ENCODE data around the gene SPAG9. TPM values are rescaled to one million over a fixed set of nuclear protein-coding genes. Genes with fewer than 3 reads are reported as not detected.
A peak's percentile ranks its signal among the peaks of the same experiment; 100 is the strongest.

Gene SPAG9
- total RNA-seq, 1 donor from 2014 or later, result 55.4 TPM

DNA sequence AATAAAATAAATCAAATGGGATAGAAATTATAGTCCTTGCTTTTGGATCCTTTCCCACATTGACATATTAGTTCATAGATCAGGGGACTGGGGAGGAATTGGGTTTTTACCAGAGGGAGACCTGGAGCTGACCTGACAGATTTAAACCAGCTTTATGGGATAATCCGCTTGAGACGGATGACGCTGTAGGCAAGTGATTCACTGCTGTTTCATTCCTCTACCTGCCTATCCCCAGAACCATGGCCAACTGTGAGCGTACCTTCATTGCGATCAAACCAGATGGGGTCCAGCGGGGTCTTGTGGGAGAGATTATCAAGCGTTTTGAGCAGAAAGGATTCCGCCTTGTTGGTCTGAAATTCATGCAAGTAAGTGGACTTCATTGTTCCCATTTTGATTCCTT, 34.7 kb upstream of the SPAG9 start:
- peaks cover 2% of the 10 kb centered on the region for H3K4me1 Mint-ChIP-seq (ENCODE audit: low read depth)
- TF ChIP-seq, protein P1, sequence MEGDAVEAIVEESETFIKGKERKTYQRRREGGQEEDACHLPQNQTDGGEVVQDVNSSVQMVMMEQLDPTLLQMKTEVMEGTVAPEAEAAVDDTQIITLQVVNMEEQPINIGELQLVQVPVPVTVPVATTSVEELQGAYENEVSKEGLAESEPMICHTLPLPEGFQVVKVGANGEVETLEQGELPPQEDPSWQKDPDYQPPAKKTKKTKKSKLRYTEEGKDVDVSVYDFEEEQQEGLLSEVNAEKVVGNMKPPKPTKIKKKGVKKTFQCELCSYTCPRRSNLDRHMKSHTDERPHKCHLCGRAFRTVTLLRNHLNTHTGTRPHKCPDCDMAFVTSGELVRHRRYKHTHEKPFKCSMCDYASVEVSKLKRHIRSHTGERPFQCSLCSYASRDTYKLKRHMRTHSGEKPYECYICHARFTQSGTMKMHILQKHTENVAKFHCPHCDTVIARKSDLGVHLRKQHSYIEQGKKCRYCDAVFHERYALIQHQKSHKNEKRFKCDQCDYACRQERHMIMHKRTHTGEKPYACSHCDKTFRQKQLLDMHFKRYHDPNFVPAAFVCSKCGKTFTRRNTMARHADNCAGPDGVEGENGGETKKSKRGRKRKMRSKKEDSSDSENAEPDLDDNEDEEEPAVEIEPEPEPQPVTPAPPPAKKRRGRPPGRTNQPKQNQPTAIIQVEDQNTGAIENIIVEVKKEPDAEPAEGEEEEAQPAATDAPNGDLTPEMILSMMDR (IDR thresholded peaks at IDR 0.05; ENCODE audit: unreplicated experiment), result no peak
- peaks cover 13% of the 10 kb centered on the region for H3K36me3 Mint-ChIP-seq (ENCODE audit: insufficient read depth)
- no peaks in the 10 kb centered on the region for H3K27me3 Mint-ChIP-seq
- H3K27ac Mint-ChIP-seq, result no peak overlapping the region
- H3K9me3 Mint-ChIP-seq (ENCODE audit: low read depth), result no peaks in the 10 kb centered on the region
- peak overlapping the region; percentile 14 for H3K4me3 Mint-ChIP-seq (ENCODE audit: low read depth)
- no peak for DNase-seq (ENCODE audit: low spot score, unreplicated experiment)

DNA sequence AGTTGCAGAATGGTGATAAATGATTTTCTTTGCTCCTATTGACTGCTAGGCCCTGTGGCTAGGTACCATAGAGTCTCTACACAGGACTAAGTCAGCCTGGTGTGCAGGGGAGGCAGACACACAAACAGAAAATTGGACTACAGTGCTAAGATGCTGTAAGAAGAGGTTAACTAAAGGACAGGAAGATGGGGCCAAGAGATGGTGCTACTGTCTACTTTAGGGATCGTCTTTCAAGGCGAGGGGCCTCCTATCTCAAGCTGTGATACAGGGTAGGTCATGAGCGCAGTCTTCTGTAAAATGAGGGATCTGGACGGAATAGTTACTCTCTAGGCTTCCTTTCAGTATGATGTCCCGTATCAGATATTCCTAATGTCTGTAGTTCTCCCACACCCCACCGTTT, 33.5 kb upstream of the SPAG9 start:
- Mint-ChIP-seq H3K9me3 (ENCODE audit: low read depth) (no peaks in the 10 kb centered on the region), H3K27me3 (no peaks in the 10 kb centered on the region), H3K27ac (no peak overlapping the region), H3K4me3 (ENCODE audit: low read depth) (no peak overlapping the region), H3K36me3 (ENCODE audit: insufficient read depth) (peaks cover 7% of the 10 kb centered on the region), H3K4me1 (ENCODE audit: low read depth) (peaks cover 2% of the 10 kb centered on the region)
- TF ChIP-seq, protein P1 (IDR thresholded peaks at IDR 0.05; ENCODE audit: unreplicated experiment), result no peak
- DNase-seq (ENCODE audit: low spot score, unreplicated experiment), result no peak

DNA sequence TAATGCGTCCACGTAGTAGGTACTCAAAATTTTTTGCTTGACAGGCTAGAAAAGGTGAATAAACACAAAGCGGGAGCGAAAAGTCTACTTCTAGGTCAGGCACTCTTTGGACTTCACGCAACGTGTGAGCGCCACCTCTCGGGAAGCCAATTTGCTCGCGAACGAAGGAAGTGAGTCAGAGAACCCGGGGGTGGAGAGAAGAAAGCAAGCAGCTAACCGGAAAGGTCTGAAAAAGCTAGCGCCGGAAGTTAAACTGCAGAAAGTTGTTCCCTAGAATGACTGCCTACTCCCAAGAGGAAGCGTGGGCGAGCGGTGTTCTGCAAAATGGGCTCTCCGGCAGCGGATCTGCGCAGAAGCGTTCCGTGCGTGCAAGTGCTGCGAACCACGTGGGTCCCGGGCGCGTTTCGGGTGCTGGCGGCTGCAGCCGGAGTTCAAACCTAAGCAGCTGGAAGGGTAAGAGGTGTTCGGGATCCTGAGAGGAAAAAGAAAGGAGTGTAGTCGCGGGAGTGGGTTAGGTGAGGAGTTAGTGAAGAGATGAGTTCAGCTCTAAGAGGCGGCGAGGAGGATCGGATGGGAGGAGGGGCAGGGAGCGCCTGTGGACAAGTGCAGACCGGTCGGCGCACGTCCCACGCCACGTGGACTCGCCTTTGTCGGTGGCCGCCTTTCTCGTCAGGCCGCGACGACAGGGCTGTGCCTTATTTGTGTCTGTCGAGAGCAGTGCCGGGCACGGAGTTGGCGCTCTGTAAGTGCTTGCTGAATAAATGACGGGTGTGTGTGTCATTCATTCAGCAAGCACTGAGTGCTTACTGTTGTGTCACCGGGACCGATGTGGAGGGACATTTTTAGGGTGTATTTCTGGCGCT, 32.8 kb upstream of the SPAG9 start, which contains the start of gene NME1:
Gene NME1, plus strand, starts transcription at position 350 of the 863 bp plus-strand sequence. CDS start 2,096 bp downstream, outside the sequence.
- H3K27me3 Mint-ChIP-seq, result no peaks in the 10 kb centered on the region
- DNase-seq (ENCODE audit: low spot score, unreplicated experiment), result peak; percentile 95
- TF ChIP-seq, protein P1 (IDR thresholded peaks at IDR 0.05; ENCODE audit: unreplicated experiment), result peak; percentile 77
- peaks cover 2% of the 10 kb centered on the region for H3K4me1 Mint-ChIP-seq (ENCODE audit: low read depth)
- H3K36me3 Mint-ChIP-seq (ENCODE audit: insufficient read depth), result peaks cover 4% of the 10 kb centered on the region
- no peak within 1 kb of the TSS for H3K4me3 Mint-ChIP-seq (ENCODE audit: low read depth)
- no peaks in the 10 kb centered on the region for H3K9me3 Mint-ChIP-seq (ENCODE audit: low read depth)
- no peak within 1 kb of the TSS for H3K27ac Mint-ChIP-seq

DNA sequence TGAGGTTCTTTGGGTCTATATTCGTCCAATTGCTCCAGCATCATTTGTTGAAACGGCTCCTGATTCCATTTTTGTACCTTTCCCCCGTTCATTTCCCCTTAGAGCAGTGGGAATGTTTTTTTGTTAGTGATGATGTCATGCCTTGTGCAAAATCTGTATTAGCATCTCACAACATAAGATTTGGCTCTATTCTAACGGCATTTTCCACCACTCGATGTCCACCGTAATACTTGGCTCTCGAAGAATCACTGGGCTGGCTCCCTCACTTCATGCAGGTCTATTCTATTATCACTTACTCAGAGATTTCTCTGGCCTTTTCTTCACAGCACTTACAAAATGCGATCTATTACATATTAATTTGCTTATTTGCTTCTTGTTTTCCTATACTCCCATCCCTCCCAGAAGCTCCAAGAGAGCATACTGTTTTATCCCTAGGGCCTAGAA, 32.1 kb upstream of the SPAG9 start:
- peaks cover 4% of the 10 kb centered on the region for H3K36me3 Mint-ChIP-seq (ENCODE audit: insufficient read depth)
- DNase-seq (ENCODE audit: low spot score, unreplicated experiment), result no peak

DNA sequence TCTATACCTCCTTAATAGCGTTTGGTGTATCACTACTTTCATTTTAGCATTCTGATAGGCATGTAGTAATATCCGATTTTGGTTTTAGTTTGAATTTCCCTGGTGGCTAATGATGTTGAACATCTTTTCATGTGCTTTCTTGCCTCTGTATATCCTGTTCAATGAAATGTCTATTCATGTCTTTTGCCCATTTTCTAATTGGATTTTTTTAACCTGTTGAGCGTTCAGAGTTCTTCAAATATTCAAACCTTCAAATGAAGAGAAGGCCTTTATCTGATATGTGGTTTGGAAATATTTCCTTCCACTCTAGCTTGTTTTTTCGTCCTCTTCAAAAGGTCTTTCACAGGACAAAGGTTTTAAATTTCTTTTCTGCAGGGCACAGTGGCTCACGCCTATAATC, 30.3 kb upstream of the SPAG9 start:
- Mint-ChIP-seq H3K4me1 (ENCODE audit: low read depth) (peaks cover 10% of the 10 kb centered on the region), H3K4me3 (ENCODE audit: low read depth) (no peak overlapping the region), H3K27me3 (no peaks in the 10 kb centered on the region), H3K36me3 (ENCODE audit: insufficient read depth) (no peaks in the 10 kb centered on the region), H3K9me3 (ENCODE audit: low read depth) (no peaks in the 10 kb centered on the region), H3K27ac (peak overlapping the region; percentile 44)
- DNase-seq (ENCODE audit: low spot score, unreplicated experiment), result no peak
- TF ChIP-seq, protein P1 (IDR thresholded peaks at IDR 0.05; ENCODE audit: unreplicated experiment), result no peak

More for the DNA sequence above, 32.1 kb upstream of the SPAG9 start:
- Mint-ChIP-seq H3K27me3 (no peaks in the 10 kb centered on the region), H3K4me3 (ENCODE audit: low read depth) (no peak overlapping the region), H3K9me3 (ENCODE audit: low read depth) (no peaks in the 10 kb centered on the region), H3K4me1 (ENCODE audit: low read depth) (peaks cover 2% of the 10 kb centered on the region), H3K27ac (no peak overlapping the region)
- TF ChIP-seq, protein P1 (IDR thresholded peaks at IDR 0.05; ENCODE audit: unreplicated experiment), result no peak
